Mesothelial cell of epicardium (in vitro differentiated cells): Measurements from ENCODE around the gene TUBB6. TPM values are rescaled to one million over a fixed set of nuclear protein-coding genes. Genes with fewer than 3 reads are reported as not detected.

Source experiments
- DNase-seq, 2 experiments: peaks; one replicate each; pipeline ENCODE4 v3.0.0; 2021; ENCODE audit warnings: low spot score in 2 of 2; ENCODE audit not compliant: unreplicated experiment in 2 of 2
- H3K27ac Mint-ChIP-seq: 2 replicates; pipeline ENCODE4 v1.8.0; 2021; ENCODE audit warnings: mixed read lengths
- H3K27me3 Mint-ChIP-seq: 2 replicates; pipeline ENCODE4 v1.8.0; 2021; ENCODE audit warnings: low read depth, mixed read lengths
- H3K36me3 Mint-ChIP-seq: 2 replicates; pipeline ENCODE4 v1.8.0; 2021; ENCODE audit warnings: mixed read lengths
- H3K4me1 Mint-ChIP-seq: 2 replicates; pipeline ENCODE4 v1.8.0; 2021; ENCODE audit warnings: mixed read lengths
- H3K4me3 Mint-ChIP-seq: 2 replicates; pipeline ENCODE4 v1.8.0; 2021; ENCODE audit warnings: mild to moderate bottlenecking, moderate library complexity, mixed read lengths
- H3K9me3 Mint-ChIP-seq: 2 replicates; pipeline ENCODE4 v1.8.0; 2021; ENCODE audit warnings: mixed read lengths
- CTCF ChIP-seq: fragments of 200-600 bp; sonication (generic); IDR thresholded peaks from one replicate; pipeline ENCODE4 v1.5.0; 2021; ENCODE audit warnings: antibody characterized with exemption; ENCODE audit not compliant: unreplicated experiment
- total RNA-seq: library from RNA; stranded (reverse); gene quantifications from 3 replicates; pipeline ENCODE4 v1.2.1, GENCODE V29; 2021

TUBB6 gene
- total RNA-seq, 1 donor from 2014 or later: 55.0 TPM

- Mint-ChIP-seq H3K4me1 (peaks cover 35% of the 10 kb centered on the region), H3K36me3 (no peaks in the 10 kb centered on the region), H3K9me3 (no peaks in the 10 kb centered on the region), H3K27ac (peak overlapping the region; percentile 53), H3K27me3 (peaks cover 3% of the 10 kb centered on the region), H3K4me3 (no peak overlapping the region)
- no peak for DNase-seq
- no peak for TF ChIP-seq CTCF
These were observed 26.2 kb upstream of the TUBB6 start for GRCh38 chr18:12281861-12282260.

DNA sequence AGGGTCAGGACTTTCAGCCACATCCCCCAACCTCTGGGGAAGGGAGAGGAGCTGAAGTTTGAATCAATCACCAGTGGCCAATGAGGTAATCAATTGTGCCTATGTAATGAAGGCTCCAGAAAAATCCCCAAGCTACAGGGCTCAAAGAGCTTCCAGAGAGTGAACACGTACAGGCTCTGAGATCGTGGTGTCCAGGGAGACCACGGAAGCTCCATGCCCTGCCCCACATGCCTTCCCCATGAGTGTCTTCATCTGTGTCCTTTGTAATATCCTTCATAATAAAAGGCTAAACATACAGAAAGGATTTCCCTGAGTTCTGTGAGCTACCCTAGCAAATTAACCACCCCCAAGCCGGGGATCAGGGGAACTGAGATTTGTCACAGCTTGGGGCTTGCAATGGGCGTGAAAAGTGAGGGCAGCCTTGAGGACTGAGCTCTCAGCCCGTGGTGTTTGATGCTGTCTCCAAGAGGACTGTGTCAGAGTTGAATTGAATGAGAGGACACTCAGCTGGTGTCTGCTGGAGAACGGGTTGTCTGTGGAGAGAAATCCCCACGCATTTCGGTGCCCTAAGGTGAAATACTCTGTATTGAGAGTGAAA is 25.5 kb upstream of the TUBB6 start:
- Mint-ChIP-seq H3K9me3 (no peaks in the 10 kb centered on the region), H3K4me1 (peaks cover 29% of the 10 kb centered on the region), H3K36me3 (no peaks in the 10 kb centered on the region), H3K4me3 (no peak overlapping the region), H3K27ac (peak overlapping the region; percentile 12), H3K27me3 (peaks cover 10% of the 10 kb centered on the region)
- no peak for TF ChIP-seq CTCF
- no peak for DNase-seq

DNA sequence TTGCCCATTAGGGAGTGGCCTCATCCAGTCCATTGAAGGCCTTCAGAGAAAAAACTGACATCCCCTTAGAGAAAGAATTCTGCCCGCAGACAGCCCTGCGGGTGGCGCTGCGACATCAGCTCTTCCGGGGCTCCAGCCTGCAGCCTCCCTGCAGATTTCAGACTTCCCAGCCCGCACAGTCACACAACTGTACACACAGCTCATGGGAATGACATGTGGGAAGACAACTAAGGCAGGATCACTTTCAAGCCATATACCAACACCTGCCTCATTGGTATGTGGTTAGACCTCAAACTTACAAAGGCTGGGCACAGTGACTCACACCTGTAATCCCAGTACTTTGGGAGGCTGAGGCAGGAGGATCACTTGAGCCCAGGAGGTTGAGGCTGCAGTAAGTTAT is 24.8 kb upstream of the TUBB6 start:
- H3K4me1 Mint-ChIP-seq: peaks cover 30% of the 10 kb centered on the region
- H3K36me3 Mint-ChIP-seq: no peaks in the 10 kb centered on the region
- H3K4me3 Mint-ChIP-seq: no peak overlapping the region
- H3K9me3 Mint-ChIP-seq: no peaks in the 10 kb centered on the region
- no peak for TF ChIP-seq CTCF
- DNase-seq: no peak
- H3K27me3 Mint-ChIP-seq: peaks cover 17% of the 10 kb centered on the region
- H3K27ac Mint-ChIP-seq: no peak overlapping the region

DNA sequence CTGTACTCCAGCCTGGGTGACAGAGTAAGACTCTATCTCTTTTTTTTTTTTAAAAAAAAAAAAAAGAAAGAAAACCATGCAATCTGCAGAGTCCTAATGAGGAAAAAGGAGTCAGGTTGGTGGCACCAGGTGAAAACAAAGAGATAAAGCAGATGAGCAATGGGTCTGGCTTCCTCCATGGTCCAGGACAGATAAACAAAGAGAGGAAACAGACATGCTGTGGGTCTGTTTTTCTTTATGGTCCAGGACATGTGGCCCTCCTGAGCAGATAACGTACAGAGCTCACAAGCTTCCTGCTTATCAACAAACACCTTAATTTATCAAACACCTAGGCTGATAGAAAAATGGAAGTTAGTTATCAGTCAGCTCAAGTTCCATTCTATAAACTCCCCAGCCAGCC is 24.4 kb upstream of the TUBB6 start:
- Mint-ChIP-seq H3K4me1 (peaks cover 30% of the 10 kb centered on the region), H3K4me3 (no peak overlapping the region), H3K9me3 (no peaks in the 10 kb centered on the region), H3K36me3 (no peaks in the 10 kb centered on the region), H3K27ac (no peak overlapping the region), H3K27me3 (peaks cover 20% of the 10 kb centered on the region)
- DNase-seq: no peak
- TF ChIP-seq CTCF: no peak

DNA sequence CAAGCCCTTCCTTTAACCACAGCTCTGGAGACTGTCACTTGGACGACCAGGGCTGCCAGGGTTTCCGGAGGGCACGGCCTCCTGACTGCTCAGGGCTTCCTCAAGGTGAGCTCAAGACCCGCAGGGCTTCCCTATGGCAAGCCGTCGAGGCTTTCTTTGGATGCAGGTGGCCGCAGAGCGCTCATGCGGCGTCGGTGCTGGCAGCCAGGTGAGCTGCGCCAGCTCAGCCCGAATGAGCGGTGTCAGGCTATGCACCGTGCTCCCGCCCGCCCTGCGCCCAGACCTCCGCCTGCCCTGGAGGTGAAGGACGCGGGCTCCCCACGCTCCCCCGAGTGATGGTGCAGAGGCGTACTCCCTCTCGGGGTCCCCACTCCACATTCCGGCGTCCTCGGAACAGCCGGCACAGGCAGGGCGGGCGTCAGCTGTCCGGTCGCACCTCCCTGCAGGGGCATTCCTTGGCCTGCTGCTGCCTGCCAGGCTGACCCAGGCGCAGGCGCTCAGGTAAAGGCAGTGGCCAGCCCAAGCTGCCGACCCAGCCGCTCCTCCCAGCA is 20.8 kb upstream of the TUBB6 start:
- Mint-ChIP-seq H3K9me3 (no peaks in the 10 kb centered on the region), H3K36me3 (no peaks in the 10 kb centered on the region), H3K27me3 (peaks cover 34% of the 10 kb centered on the region), H3K27ac (no peak overlapping the region), H3K4me3 (peak overlapping the region; percentile 73), H3K4me1 (peaks cover 20% of the 10 kb centered on the region)
- peak in 1 of 2 experiments; percentile 45 for DNase-seq
- TF ChIP-seq CTCF: no peak
